ENCODE data around the gene SMIM11.
A peak's percentile ranks its signal among the peaks of the same experiment; 100 is the strongest.
"Not testable (repeated sequence)": the region's sequence is repeated elsewhere in the genome, so short reads cannot be mapped to it uniquely, and the experiment has no call there.

Gene SMIM11

DNA sequence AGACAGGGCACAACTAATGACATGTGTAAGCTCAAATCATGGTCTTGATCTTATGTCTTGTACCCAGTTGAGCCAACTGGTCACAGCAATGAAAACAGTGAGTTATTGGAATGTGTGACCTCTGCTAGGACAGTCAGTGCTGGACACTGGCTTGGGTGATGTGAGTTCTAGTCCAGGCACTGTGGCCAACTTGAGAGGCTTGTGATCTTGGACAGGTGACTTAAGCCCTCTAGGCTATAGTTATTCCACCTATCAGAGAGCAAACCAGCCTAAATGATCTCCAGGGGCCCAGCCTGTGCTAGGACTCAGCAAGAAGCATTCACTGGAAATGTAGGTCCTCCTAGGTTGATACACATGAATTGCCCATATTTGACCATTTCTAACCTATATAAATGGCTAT is 10.4 kb upstream of the SMIM11 start:
- no peaks in the 10 kb centered on the region for H3K9me3 ChIP-seq (ENCODE audit: control insufficient read depth, low read length)
- no peak for TF ChIP-seq CTCF (IDR thresholded peaks at IDR 0.05)

GRCh38 chr21:34365809-34366208 is 9.5 kb upstream of the SMIM11 start:
- Histone ChIP-seq H3K27me3 (ENCODE audit: control insufficient read depth, insufficient read depth, low read length) (no peaks in the 10 kb centered on the region), H3K27ac (no peak overlapping the region), H3K9me3 (ENCODE audit: control insufficient read depth, low read length) (no peaks in the 10 kb centered on the region), H3K9ac (no peak overlapping the region), H3K4me1 (no peaks in the 10 kb centered on the region), H2AFZ (no peak overlapping the region), H3K79me2 (no peaks in the 10 kb centered on the region), H3K36me3 (ENCODE audit: control insufficient read depth, insufficient read depth, low read length) (no peaks in the 10 kb centered on the region), H3K4me3 (ENCODE audit: low read depth, low read length) (no peak overlapping the region), H3K4me2 (ENCODE audit: low read length) (no peak overlapping the region)
- TF ChIP-seq CTCF (IDR thresholded peaks at IDR 0.05) = no peak

More for the DNA sequence above, 10.4 kb upstream of the SMIM11 start:
- Histone ChIP-seq H3K27ac (no peak overlapping the region), H3K79me2 (no peaks in the 10 kb centered on the region), H3K4me2 (ENCODE audit: low read length) (no peak overlapping the region), H3K4me3 (ENCODE audit: low read depth, low read length) (no peak overlapping the region), H3K9ac (no peak overlapping the region), H3K27me3 (ENCODE audit: control insufficient read depth, insufficient read depth, low read length) (no peaks in the 10 kb centered on the region), H3K4me1 (no peaks in the 10 kb centered on the region), H2AFZ (no peak overlapping the region), H3K36me3 (ENCODE audit: control insufficient read depth, insufficient read depth, low read length) (no peaks in the 10 kb centered on the region)

GRCh38 chr21:34367320-34367935 is 7.9 kb upstream of the SMIM11 start:
- H3K27me3 ChIP-seq (ENCODE audit: control insufficient read depth, insufficient read depth, low read length) = no peaks in the 10 kb centered on the region
- TF ChIP-seq CTCF (IDR thresholded peaks at IDR 0.05) = peak; percentile 43
- no peak overlapping the region for H3K4me3 ChIP-seq (ENCODE audit: low read depth, low read length)
- H3K4me2 ChIP-seq (ENCODE audit: low read length) = no peak overlapping the region
- H3K9me3 ChIP-seq (ENCODE audit: control insufficient read depth, low read length) = no peaks in the 10 kb centered on the region
- H3K79me2 ChIP-seq = no peaks in the 10 kb centered on the region
- no peaks in the 10 kb centered on the region for H3K36me3 ChIP-seq (ENCODE audit: control insufficient read depth, insufficient read depth, low read length)
- no peak overlapping the region for H3K9ac ChIP-seq
- H3K27ac ChIP-seq = no peak overlapping the region
- H3K4me1 ChIP-seq = no peaks in the 10 kb centered on the region
- no peak overlapping the region for H2AFZ ChIP-seq

DNA sequence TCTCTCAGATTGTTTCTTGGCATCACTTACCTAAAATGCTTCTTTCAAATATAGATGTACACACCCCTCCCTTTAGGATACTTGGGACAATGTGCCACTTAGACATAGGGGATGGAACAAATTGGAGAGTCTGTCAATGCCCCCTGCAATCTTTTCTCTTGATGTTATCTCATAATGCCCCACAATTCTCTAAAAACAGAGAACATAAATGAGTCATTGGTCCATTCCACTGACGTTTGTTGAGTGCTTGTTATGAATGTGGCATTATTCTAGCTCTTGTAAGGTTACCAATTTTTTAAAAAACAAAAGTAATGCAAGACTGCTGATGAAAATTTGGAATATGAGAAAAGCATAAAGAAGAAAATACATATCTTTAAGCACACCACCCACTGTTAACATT is 5.6 kb upstream of the SMIM11 start:
- Histone ChIP-seq H3K27ac (no peak overlapping the region), H3K36me3 (ENCODE audit: control insufficient read depth, insufficient read depth, low read length) (no peaks in the 10 kb centered on the region), H3K79me2 (no peaks in the 10 kb centered on the region), H3K4me3 (ENCODE audit: low read depth, low read length) (no peak overlapping the region), H3K9ac (no peak overlapping the region), H3K27me3 (ENCODE audit: control insufficient read depth, insufficient read depth, low read length) (no peaks in the 10 kb centered on the region), H2AFZ (no peak overlapping the region), H3K4me1 (no peaks in the 10 kb centered on the region), H3K4me2 (ENCODE audit: low read length) (no peak overlapping the region), H3K9me3 (ENCODE audit: control insufficient read depth, low read length) (no peaks in the 10 kb centered on the region)
- no peak for TF ChIP-seq CTCF (IDR thresholded peaks at IDR 0.05)

GRCh38 chr21:34372321-34372720 is 3.0 kb upstream of the SMIM11 start:
- no peaks in the 10 kb centered on the region for H3K36me3 ChIP-seq (ENCODE audit: control insufficient read depth, insufficient read depth, low read length)
- no peak for TF ChIP-seq CTCF (IDR thresholded peaks at IDR 0.05)
- no peak overlapping the region for H3K4me2 ChIP-seq (ENCODE audit: low read length)
- no peak overlapping the region for H3K9ac ChIP-seq
- H3K4me3 ChIP-seq (ENCODE audit: low read depth, low read length) = no peak overlapping the region
- no peak overlapping the region for H2AFZ ChIP-seq
- H3K4me1 ChIP-seq = no peaks in the 10 kb centered on the region
- no peaks in the 10 kb centered on the region for H3K9me3 ChIP-seq (ENCODE audit: control insufficient read depth, low read length)
- no peaks in the 10 kb centered on the region for H3K79me2 ChIP-seq
- H3K27me3 ChIP-seq (ENCODE audit: control insufficient read depth, insufficient read depth, low read length) = no peaks in the 10 kb centered on the region
- no peak overlapping the region for H3K27ac ChIP-seq

GRCh38 chr21:34374462-34374861 is 845 bp upstream of the SMIM11 start:
- H3K79me2 ChIP-seq; H3K36me3 ChIP-seq (ENCODE audit: control insufficient read depth, insufficient read depth, low read length); H3K4me2 ChIP-seq (ENCODE audit: low read length); H3K9ac ChIP-seq; H3K9me3 ChIP-seq (ENCODE audit: control insufficient read depth, low read length); H3K27me3 ChIP-seq (ENCODE audit: control insufficient read depth, insufficient read depth, low read length); H2AFZ ChIP-seq; H3K4me3 ChIP-seq (ENCODE audit: low read depth, low read length); H3K27ac ChIP-seq; H3K4me1 ChIP-seq: not testable (repeated sequence)

GRCh38 chr21:34375619-34375972 is 289 bp downstream of the SMIM11 start:
- not testable (repeated sequence) for H3K79me2 ChIP-seq; H3K4me2 ChIP-seq (ENCODE audit: low read length); H3K9ac ChIP-seq; H3K27me3 ChIP-seq (ENCODE audit: control insufficient read depth, insufficient read depth, low read length); H3K4me1 ChIP-seq; H3K27ac ChIP-seq; H3K36me3 ChIP-seq (ENCODE audit: control insufficient read depth, insufficient read depth, low read length); H3K9me3 ChIP-seq (ENCODE audit: control insufficient read depth, low read length); H2AFZ ChIP-seq; H3K4me3 ChIP-seq (ENCODE audit: low read depth, low read length)

Data from parathyroid adenoma (tissue), 2 donors.